Right atrium auricular region (tissue), 2 donors: ENCODE results near the gene PLA2G2E. TPM values are rescaled to one million over a fixed set of nuclear protein-coding genes. Genes with fewer than 3 reads are reported as not detected.
"Not testable (repeated sequence)": the region's sequence is repeated elsewhere in the genome, so short reads cannot be mapped to it uniquely, and the experiment has no call there.

Experiments used
- DNase-seq: peaks from one replicate; pipeline ENCODE4 v3.0.0-alpha.2; 2019; ENCODE audit warnings: low spot score
- H3K27ac ChIP-seq, 2 donors: fragments of 200-600 bp; sonication (generic); 1 replicate in 1 of 2; 2 replicates in 1 of 2; pipeline ENCODE4 v1.5.1; 2016 to 2019
- H3K27me3 ChIP-seq, 2 donors: fragments of 200-600 bp; sonication (generic); one replicate each; pipeline versions ENCODE4 v1.5.1 to v1.6.0; 2017 to 2019
- H3K36me3 ChIP-seq: fragments of 200-600 bp; sonication (generic); one replicate; pipeline ENCODE4 v1.5.1; 2016
- H3K4me1 ChIP-seq, 2 donors: fragments of 200-600 bp; sonication (generic); one replicate each; pipeline versions ENCODE4 v1.5.1 to v1.6.0; 2017 to 2019
- H3K4me3 ChIP-seq, 2 donors: fragments of 200-600 bp; sonication (generic); 1 replicate in 1 of 2; 2 replicates in 1 of 2; pipeline ENCODE4 v1.5.1; 2017 to 2019; ENCODE audit warnings: mild to moderate bottlenecking in 1 of 2, moderate library complexity in 1 of 2
- H3K9me3 ChIP-seq, 2 donors: fragments of 200-600 bp; sonication (generic); one replicate each; pipeline ENCODE4 v1.5.1; 2019
- total RNA-seq, 2 donors: library from RNA; depleted of rRNA; stranded (reverse); fragments of >200 nt; gene quantifications; one replicate each; pipeline ENCODE4 v1.1.0, GENCODE V29; 2016
- TF ChIP-seq, protein P1 (sequence below), 2 donors: fragments of 200-600 bp; sonication (generic); IDR thresholded peaks; one replicate each; pipeline ENCODE4 v1.5.1; 2019; ENCODE audit warnings: antibody characterized with exemption in 2 of 2

PLA2G2E gene
- total RNA-seq, 2 donors from 2014 or later, result not detected

DNA sequence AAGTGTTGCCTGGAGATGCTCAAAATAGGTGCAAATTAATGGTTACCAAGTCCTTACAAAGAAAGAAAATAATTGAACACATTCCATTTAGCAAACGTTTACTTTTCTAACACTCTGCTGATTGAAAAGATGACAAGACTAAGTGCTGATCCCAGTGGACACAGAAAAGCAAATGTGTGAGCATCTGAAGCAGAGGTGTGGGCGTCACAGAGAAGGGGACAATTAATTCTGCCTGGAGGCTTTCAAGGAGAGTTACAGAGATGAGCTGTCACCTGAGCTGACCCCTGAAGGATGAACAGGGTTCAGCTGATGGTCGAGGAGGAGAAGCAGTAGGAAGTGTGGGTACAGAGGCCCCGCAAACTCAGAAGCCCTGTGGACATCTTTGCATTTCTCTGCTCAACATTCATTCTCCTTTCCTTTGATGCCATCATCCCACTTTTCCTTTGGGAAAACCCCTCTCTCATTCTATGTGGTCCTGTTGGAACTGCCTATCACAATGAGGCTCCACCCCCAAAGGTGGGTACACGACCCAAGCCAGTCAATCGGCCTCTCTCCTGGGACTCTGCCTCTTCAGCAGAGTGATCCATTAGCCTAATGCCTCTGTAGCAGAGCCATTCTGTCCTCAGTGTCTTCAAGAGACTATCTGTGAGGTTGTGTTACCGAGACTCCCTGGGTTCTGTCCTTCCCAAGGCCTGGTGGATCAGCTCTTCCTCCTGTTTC is 17.2 kb upstream of the PLA2G2E start:
- no peaks in the 10 kb centered on the region for H3K27me3 ChIP-seq
- TF ChIP-seq, protein P1, sequence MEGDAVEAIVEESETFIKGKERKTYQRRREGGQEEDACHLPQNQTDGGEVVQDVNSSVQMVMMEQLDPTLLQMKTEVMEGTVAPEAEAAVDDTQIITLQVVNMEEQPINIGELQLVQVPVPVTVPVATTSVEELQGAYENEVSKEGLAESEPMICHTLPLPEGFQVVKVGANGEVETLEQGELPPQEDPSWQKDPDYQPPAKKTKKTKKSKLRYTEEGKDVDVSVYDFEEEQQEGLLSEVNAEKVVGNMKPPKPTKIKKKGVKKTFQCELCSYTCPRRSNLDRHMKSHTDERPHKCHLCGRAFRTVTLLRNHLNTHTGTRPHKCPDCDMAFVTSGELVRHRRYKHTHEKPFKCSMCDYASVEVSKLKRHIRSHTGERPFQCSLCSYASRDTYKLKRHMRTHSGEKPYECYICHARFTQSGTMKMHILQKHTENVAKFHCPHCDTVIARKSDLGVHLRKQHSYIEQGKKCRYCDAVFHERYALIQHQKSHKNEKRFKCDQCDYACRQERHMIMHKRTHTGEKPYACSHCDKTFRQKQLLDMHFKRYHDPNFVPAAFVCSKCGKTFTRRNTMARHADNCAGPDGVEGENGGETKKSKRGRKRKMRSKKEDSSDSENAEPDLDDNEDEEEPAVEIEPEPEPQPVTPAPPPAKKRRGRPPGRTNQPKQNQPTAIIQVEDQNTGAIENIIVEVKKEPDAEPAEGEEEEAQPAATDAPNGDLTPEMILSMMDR (IDR thresholded peaks at IDR 0.05), result no peak
- H3K36me3 ChIP-seq, result no peaks in the 10 kb centered on the region
- DNase-seq, result no peak
- no peaks in the 10 kb centered on the region for H3K4me1 ChIP-seq
- no peak overlapping the region for H3K4me3 ChIP-seq
- H3K9me3 ChIP-seq, result no peaks in the 10 kb centered on the region
- H3K27ac ChIP-seq, result no peak overlapping the region

DNA sequence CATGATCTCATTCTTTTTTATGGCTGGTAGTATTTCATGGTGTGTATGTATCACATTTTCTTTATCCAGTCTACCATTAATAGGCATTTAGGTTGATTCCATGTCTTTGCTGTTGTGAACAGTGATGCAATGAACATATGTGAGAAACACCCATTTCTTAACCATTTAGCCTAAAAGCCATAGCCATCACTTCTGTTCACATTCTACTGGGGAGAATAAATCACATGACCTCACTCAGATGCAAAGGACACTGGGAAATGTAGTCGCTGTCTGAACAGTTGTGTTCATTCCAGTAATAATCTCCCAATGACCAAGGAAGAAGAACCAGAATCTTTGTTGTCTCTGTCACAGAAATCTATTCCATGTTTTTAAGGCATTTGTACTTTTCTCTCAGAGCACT is 15.1 kb upstream of the PLA2G2E start:
- no peak overlapping the region for H3K27ac ChIP-seq
- H3K4me1 ChIP-seq, result no peaks in the 10 kb centered on the region
- no peaks in the 10 kb centered on the region for H3K27me3 ChIP-seq
- DNase-seq, result no peak
- H3K4me3 ChIP-seq, result no peak overlapping the region
- TF ChIP-seq, protein P1 (IDR thresholded peaks at IDR 0.05), result no peak
- no peaks in the 10 kb centered on the region for H3K36me3 ChIP-seq
- no peaks in the 10 kb centered on the region for H3K9me3 ChIP-seq

DNA sequence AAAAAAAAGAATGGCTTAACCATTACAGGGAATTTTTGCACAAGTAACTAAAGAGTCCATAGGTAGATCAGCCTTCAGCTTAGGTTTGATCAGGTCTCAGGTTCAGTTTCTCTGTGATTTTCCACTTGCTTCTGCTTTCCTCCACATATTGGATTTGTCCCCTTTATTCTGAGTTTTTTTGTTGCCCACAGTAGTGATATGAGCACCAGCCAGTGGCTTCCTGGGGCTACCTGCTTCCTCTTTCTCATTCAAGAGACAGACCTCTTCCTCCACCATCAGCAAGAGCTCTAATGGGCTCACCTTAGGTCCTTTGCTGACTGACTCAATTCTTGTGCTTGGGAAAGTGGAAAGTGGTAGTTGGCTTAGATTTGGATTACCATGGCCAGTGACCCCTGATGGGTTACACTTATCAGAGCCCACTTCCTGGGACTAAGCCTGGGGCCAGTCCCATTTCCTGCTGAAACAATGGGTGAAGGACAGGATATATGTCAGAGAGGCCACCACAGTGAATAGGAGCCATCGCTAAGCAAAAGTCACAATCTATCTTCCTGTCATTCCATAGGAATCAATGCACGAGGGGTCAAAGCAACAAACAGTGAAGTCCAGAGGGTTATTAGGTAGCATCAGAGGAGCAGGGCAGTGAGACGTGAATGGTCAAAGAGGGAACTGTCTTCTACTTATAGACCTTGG is 12.8 kb upstream of the PLA2G2E start:
- peaks cover 0 to 15% of the 10 kb centered on the region in 2 donors for H3K9me3 ChIP-seq
- TF ChIP-seq, protein P1 (IDR thresholded peaks at IDR 0.05), result no peak
- no peak for DNase-seq
- H3K36me3 ChIP-seq, result no peaks in the 10 kb centered on the region
- no peaks in the 10 kb centered on the region for H3K4me1 ChIP-seq
- H3K27ac ChIP-seq, result no peak overlapping the region
- H3K27me3 ChIP-seq, result no peaks in the 10 kb centered on the region
- H3K4me3 ChIP-seq, result no peak overlapping the region

DNA sequence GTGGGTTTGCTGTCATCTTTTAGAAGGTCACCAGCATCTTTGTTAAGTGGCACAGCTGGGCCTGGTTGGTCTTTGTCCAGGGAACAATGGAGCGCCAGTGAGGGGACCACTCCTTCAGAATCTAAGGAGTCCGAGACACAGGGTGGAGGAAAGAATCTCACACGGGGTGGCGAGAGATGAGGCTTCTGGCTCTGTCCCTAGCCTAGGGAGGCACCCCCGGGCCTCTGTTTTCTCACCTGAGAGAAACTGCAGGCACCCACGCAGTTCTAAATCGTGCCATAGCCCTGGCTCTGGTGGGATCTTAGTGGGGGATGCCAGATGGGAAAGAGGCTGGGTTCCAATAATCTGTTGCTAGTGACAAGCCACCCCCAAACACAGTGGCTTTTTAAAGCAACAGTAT is 10.9 kb upstream of the PLA2G2E start:
- Histone ChIP-seq H3K27me3 (no peaks in the 10 kb centered on the region), H3K4me1 (no peaks in the 10 kb centered on the region), H3K4me3 (no peak overlapping the region), H3K36me3 (no peaks in the 10 kb centered on the region), H3K27ac (no peak overlapping the region), H3K9me3 (peaks cover 0 to 15% of the 10 kb centered on the region in 2 donors)
- DNase-seq, result no peak
- TF ChIP-seq, protein P1 (IDR thresholded peaks at IDR 0.05), result no peak

DNA sequence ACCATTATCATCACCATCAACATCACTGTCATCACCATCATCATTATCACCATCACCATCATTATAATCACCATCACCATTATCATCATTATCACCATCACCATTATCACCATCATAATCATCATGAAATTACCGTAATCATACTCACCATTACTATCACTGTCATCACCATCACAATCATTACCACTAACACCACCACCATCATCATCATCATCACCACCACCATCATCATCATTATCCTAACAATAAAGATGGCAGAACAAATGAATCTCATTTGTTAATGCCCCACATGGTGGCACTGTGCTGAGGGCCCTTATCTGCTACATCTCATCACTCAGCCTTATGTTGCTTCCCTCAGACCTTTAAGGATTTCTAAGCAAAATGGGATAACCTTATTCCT is 9.4 kb upstream of the PLA2G2E start:
- no peak for DNase-seq
- H3K27ac ChIP-seq, result no peak overlapping the region
- TF ChIP-seq, protein P1 (IDR thresholded peaks at IDR 0.05), result no peak
- no peaks in the 10 kb centered on the region for H3K4me1 ChIP-seq
- no peaks in the 10 kb centered on the region for H3K36me3 ChIP-seq
- no peak overlapping the region for H3K4me3 ChIP-seq
- peaks cover 0 to 15% of the 10 kb centered on the region in 2 donors for H3K9me3 ChIP-seq
- no peaks in the 10 kb centered on the region for H3K27me3 ChIP-seq

DNA sequence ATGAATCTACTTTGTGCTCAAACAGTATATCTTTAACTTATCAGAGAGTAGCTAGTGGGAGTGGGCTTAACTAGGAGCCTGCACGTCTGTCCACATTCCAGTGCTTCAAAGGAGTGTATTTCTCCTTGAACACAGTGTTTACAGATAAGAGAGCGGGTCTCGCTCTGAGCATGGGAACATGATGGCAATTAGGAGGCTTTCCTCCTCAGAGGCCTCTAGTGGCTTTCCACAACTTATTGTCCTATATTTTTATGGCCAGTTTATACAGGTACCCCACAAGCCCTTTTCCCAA is 3.7 kb upstream of the PLA2G2E start:
- H3K27ac ChIP-seq, H3K27me3 ChIP-seq, DNase-seq, H3K4me1 ChIP-seq, H3K9me3 ChIP-seq, H3K4me3 ChIP-seq, H3K36me3 ChIP-seq: not testable (repeated sequence)
